Right ventricle myocardium inferior (tissue), 1 donor: ENCODE measurements around the gene KL. TPM values are rescaled to one million over a fixed set of nuclear protein-coding genes. Genes with fewer than 3 reads are reported as not detected.

Experiments used
- ATAC-seq: fragments of 200-7000 bp; cut with Tn5 transposase; one replicate; pipeline ENCODE4 v1.9.1; 2020; ENCODE audit warnings: mild to moderate bottlenecking, moderate library complexity
- DNase-seq: peaks from one replicate; pipeline ENCODE4 v3.0.0; 2021; ENCODE audit errors: missing footprints
- intact Hi-C: fragments of 100-400 bp; cut with DNase I; formaldehyde crosslinking; loops from one replicate; pipeline ENCODE4 v1.11.0; 2022
- total RNA-seq: library from RNA; stranded (reverse); fragmentation: NEBNext Ultra II Directional; extraction: Animal tissue kit (Norgen Biotek cat#: 25700); gene quantifications from one replicate; pipeline ENCODE4 v1.2.1, GENCODE V29; 2021
- donor health status: DM: no; HTN: yes; CAD: no; lungs with severe emphysema.

Gene KL
- total RNA-seq, 1 donor from 2014 or later: 1.5 TPM

DNA sequence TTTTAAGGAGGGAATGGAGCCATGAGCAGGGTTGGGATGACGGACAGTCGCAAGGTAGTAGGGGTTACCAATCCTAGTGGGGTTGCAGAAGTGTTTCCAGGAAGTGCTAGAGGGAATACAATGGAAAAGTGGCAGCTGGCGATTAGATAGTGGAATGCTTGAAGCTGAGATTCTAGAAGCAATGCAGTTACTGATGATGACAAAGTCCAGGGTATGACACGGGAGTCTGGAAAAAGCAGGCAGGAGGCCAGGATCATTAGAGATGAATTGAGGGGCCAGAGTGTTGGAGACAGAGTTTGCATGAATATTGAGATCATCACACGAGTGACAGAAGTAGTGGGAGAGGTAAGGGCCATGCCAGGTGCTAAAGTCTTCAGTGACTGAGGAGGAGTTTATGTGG, 17.3 kb upstream of the KL start:
- no peak for DNase-seq
- no peak for ATAC-seq
- intact Hi-C loops: no loop called here

- DNase-seq: no peak
- ATAC-seq: no peak
- intact Hi-C loops: no loop called here
These were observed 15.9 kb upstream of the KL start for GRCh38 chr13:33000365-33000764.

DNA sequence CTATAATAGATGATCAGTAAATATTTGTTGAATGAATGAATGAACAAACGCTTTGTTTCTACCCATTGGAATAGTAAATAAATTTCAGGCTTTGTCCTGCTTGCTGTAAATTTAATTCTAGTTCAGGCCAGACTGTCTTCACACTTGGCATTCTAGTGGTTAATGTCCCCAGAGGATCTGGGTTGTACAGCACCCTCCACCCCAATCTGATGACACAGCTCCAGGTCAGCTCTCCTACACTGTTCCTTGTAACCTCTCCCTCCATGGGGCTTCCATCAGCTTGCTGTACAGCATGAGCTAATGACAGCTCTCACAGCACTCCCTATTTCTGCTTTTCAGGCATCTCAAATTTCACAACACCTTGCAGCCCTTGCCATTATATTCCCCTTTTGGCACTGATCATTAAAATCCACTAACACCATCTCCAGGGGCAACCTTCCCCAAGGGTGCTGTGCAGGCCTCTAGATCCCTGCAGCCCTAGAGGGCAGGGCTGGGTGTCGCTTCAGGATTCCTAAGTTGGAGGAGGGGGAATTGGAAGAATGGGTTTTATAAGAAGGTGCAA, 12.7 kb upstream of the KL start:
- DNase-seq: no peak
- intact Hi-C loops: no loop called here
- ATAC-seq: no peak

DNA sequence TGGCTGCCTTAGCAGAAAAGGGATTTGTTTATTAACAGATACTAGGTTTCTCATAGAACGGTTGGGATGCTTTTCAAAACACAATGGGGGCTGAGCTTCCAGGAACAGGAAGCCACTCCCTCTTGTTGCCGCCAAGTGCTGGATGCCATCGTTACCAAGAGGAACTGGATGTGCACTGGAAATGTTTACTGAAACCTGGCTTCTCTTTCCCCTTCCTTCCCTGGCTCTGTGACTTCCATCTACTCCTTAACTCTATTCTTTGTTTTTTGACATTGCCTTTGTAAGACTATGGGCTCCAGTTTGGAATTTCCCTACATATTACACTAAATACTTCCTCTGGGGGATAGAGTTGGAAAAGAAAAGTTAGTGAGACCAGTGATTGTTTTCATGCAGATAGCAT, 11.7 kb upstream of the KL start:
- ATAC-seq (peak; percentile 72), DNase-seq (no peak)
- intact Hi-C loops: no loop called here

DNA sequence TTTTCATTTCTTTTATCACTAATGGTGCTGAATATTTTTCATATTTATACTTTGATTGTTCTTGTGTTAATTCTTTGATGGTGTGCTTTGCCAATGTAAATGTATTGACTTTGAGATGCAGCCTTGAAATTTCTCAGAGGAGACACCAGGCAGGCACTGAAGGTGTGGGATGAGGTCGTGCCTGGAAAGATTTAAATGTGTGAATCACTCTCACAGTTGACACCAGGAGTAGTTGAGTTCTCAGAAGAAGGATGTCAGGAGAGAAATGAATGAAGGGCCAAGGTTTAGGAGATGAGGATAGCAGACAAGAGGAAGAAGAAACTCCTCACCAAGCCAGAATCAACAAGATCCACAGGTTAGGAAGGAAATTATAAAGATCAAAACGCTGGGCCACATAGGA, 10.1 kb upstream of the KL start:
- intact Hi-C loops: no loop called here
- DNase-seq (no peak), ATAC-seq (no peak)

- ATAC-seq (no peak), DNase-seq (no peak)
- intact Hi-C loops: no loop called here
These were observed 9.6 kb upstream of the KL start for GRCh38 chr13:33006638-33007037.

DNA sequence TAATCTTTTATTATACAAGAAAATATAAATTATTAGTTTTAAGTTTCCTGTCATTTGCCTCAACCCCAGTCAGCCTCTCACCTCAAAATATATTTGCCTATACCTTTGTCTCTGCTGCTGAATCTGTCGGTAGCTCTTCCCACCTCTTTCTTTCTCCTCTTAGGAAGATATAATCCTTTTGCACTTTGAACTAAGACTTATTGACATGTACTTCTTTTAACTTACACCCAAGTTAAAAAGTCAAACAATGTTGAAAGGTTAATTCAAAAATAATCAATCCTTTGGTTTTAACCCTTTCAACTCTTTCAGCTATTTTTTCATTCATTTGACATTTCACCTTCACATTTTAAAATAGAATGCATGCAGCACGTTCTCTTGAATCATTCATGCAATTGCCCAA, 9.0 kb upstream of the KL start:
- intact Hi-C loops: no loop called here
- ATAC-seq (no peak), DNase-seq (no peak)

DNA sequence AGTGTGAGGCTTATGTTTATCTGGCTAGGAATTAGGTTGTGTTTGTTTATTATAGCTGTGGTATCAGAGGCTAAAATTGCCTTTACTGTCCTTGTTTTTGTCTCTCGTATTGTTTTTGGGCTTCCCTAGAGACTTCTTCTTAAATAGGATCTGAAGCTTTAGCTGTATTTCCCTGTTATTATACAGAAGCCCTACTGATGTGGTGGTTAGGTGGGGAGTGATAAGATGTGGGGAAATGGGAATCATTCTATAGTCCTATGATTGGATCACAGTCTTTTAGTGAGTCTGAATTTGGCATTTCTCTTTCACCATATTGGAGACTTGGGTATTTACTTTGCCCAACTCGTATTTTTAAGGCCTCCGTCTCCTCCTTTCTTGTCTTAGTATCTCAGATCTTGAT, 8.3 kb upstream of the KL start:
- DNase-seq (no peak), ATAC-seq (no peak)
- intact Hi-C loops: no loop called here

DNA sequence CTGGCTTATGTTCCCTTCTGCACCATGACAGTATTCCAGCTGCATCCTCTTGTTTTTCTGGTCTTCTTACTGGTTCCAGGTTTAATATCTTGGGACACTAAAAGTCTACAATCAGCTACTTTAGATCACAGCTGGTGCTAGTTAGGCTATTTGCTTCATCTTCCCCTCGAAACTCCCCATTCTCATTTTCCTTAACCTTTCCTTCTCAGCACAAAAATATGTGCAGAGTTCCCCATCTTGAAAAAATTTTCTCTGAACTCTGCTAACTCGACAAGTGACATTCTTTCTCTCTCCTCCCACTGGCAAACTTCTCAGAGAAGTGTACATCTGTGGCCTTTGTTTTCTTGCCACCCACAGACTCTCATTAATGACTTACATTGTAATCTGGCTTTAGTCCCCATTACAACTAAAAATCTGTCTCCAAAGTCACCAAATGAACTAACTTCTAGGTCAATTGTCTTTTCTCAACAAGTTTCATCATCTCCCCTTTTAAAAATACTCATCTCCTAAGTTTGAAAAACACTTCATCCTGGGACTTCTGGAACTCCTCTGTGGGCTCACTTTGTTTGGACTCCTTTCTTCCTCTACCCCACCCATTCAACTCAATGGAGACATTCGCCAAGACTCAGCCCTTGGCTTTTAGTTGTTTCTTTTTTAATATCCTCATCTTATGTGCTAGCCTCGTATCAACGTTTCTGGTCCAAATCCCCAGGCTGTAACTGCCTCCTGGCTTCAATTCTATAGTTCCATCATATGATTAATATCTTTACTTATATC, 7.1 kb upstream of the KL start:
- intact Hi-C loops: no loop called here
- DNase-seq: no peak
- ATAC-seq: no peak

DNA sequence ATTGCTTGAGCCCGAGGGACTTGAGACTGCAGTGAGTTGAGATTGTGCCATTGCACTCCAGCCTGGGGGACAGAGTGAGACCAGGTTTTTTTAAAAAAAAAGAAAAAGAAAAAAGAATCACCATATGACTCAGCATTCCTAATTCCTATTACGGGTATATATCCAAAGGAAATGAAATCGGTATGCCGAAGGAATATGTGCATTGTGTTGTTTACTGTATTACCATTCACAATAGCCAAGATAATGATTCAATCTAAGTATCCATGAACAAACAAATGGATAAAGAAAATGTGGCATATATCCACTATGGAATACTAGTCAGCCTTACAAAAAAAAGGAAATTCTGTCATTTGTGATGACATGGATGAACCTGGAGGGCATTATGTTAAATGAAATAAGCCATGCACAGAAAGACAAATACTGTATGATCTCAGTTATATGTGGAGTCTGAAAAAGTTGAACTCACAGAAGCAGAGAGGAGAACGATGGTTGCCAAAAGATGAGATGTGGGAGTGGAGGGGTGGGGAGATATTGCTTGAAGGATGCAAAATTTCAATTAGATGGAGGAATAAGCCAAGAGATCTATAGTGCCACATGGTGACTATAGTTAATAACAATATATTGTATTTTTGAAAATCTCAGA, 4.3 kb upstream of the KL start:
- DNase-seq (no peak), ATAC-seq (no peak)
- intact Hi-C loops: loop anchor here (10.0 kb wide), 1 partner anchor 167 kb away; no protein-coding TSS in a partner anchor

DNA sequence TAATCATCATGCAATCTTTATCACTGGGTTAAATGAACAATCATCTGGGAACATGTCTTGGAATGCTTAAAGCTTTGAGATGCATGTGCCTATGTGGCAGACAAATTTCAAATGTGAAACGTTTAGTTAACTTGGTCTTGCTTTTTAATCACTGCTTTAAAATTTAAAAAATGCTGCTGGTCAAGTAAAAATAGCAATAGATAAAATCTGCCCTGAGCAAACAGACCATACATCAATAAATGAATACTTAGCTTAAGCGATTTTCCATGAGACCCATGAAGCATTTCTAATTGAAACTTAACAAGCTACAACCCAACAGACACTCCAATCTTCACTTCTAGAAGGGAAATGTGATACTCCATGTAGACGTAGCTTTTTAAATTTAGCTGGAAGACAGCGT, 1.9 kb upstream of the KL start:
- intact Hi-C loops: loop anchor here (10.0 kb wide), 1 partner anchor 169 kb away; no protein-coding TSS in a partner anchor
- ATAC-seq (no peak), DNase-seq (no peak)

DNA sequence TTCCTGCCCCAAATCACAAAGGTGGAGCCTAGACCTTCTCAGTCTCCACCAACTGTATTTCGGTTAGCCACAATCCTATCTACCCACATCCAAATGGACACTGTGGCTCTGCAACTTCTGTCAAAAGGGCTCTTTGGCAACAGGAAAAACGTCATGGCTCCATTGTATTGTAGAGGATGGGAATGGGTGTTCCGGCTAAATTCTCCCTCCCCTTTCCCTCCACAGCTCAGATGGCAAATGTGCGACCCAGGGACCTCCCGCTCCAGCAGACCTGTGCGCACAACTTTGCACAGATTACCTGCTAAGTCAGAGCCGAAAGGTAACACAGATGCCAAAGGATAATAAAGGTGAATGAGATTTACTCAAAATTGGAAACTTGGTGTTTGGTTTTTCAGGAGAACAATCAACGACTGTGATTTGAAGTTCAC, 968 bp upstream of the KL start:
- no peak for ATAC-seq
- intact Hi-C loops: loop anchor here (10.0 kb wide), 1 partner anchor 170 kb away; no protein-coding TSS in a partner anchor
- no peak for DNase-seq

GRCh38 chr13:33015791-33016323, 366 bp upstream of the KL start:
- DNase-seq: peak; percentile 64
- no peak for ATAC-seq

DNA sequence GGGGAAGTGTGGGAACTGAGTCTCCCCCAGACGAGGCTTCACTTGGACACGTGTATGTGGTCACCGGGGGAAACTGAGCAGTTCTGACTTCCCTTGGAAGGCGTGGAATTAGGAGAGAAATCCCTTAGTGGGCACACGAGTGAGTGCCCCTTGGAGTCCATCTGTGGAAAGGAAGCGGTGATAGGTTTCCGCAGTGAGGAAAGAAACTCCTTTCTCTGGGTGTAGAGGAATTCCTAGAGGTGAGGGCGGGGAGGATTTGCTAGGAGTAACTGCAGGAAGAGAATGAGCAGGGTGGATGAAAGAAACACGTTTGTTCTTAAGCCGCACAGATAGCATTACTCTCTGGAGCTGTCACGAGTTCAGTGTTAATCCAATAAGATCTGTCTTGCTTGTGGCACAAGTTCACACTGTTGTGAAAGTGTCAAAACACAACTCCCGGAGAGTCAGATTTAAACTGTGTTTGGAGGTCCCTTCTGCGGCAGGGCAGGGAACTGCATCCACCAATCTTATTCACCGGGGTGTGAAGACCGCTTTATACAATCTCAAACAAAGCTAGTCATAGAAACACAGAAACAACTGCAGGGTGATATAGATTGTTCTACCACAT, 1.2 kb downstream of the KL start:
- no peak for DNase-seq
- intact Hi-C loops: loop anchor here (10.0 kb wide), 1 partner anchor 173 kb away; no protein-coding TSS in a partner anchor
- peak; percentile 86 for ATAC-seq

More at GRCh38 chr13:33015791-33016323, 366 bp upstream of the KL start:
- intact Hi-C loops: loop anchor here (10.0 kb wide), 1 partner anchor 171 kb away; no protein-coding TSS in a partner anchor

DNA sequence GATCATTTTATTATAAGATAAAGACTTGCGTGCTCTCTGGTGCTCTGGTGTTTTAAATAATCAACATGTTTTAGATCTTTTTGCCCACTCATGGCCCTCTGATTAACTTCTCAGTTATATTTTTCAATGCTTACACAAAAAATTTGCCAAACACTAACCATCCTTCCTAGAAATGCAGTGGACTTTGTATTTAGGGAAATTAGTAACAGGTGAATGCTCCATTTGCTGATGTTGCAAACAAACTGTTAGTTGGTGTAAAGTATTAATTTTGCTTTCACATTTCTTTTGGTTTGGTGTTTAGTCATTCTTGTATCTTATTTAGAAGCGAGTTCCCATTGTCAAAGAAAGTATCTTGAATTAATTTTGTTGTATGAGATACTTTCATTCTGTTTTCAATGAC, 2.7 kb downstream of the KL start:
- intact Hi-C loops: loop anchor here (10.0 kb wide), 1 partner anchor 174 kb away; no protein-coding TSS in a partner anchor
- DNase-seq (no peak), ATAC-seq (no peak)

DNA sequence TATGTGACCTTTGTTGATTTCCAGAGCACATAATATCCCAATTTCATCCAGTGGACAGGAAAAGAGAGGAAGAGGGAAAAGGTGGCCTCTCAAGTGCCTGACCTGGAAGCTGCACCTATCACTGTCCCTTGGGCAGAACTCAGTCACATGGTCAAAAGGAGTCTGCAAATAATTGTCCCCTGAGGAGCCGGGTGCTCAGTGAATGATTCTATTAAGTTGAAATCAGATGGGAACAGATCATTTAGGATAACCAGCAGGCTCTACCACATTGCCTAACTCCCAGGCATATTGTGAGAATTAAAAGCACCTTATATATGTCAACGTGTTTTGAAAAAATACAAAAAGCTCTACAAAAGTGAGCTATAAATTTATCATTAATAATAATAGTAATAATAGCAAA, 6.8 kb downstream of the KL start:
- no peak for ATAC-seq
- intact Hi-C loops: no loop called here
- no peak for DNase-seq

DNA sequence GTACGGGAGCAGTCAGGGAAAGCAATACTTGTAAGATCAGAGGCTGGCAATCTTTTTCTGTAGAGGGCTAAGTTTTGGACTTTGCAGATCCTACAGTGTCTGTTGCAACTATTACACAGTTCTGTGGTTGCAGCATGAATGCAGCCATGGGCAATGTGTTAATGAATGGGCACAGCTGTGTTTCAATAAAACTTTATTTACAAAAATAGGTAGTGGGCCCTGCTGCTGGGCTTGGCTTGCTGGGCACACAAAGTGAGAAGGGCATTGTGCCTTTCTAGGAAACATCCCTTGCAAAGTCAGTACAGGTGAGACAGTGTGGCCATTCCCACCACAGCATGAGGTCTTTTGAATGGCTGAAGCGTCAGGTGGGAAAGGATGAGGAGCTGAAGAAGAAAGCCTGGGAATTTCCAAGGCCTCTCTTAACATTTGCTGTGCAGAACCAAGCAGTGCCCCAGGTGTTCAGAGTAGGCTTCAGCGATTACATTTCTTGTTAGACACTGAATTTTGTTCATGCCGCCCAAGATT, 9.1 kb downstream of the KL start:
- intact Hi-C loops: no loop called here
- DNase-seq (no peak), ATAC-seq (no peak)

- ATAC-seq (peak; percentile 81), DNase-seq (no peak)
- intact Hi-C loops: no loop called here
These were observed 10.4 kb downstream of the KL start for GRCh38 chr13:33026489-33027152.

DNA sequence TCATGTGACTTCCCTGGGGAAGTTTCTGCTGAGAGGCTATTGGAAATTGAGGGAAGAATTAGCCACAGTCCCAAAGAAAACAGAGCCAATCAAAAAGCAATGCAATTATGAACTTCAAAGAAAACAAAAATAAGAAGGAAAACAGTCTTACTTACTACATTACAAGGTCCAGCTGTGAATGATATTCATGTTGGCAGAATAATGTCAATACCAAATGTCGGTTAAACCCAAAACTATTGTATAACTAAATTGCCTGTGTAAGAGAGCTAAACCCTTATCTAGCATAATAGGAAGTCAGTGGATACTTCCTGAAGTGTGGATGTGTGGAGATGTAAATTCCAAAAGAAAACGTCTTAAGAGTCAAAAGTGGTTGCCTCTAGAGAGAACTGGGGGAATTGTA, 12.4 kb downstream of the KL start:
- no peak for DNase-seq
- intact Hi-C loops: no loop called here
- ATAC-seq: no peak
